Measurements from ENCODE around the gene SLC25A12.
"Not testable (repeated sequence)": the region's sequence is repeated elsewhere in the genome, so short reads cannot be mapped to it uniquely, and the experiment has no call there.

Gene SLC25A12

GRCh38 chr2:171893824-171894611, at the start of gene SLC25A12:
TSS of gene SLC25A12 (minus strand) at chr2:171894244. CDS start at chr2:171894214, 30 bp downstream.
- DNase-seq (ENCODE audit: low read depth, low spot score), result peak; percentile 93

GRCh38 chr2:171941316-171941699, 47.3 kb upstream of the SLC25A12 start:
- DNase-seq (ENCODE audit: low read depth, low spot score), result no peak

- DNase-seq (ENCODE audit: low read depth, low spot score), result no peak
Observed at GRCh38 chr2:171939743-171940071, 45.7 kb upstream of the SLC25A12 start.

GRCh38 chr2:171939058-171939742, 45.2 kb upstream of the SLC25A12 start:
- DNase-seq (ENCODE audit: low read depth, low spot score), result no peak

GRCh38 chr2:171930385-171930784, 36.3 kb upstream of the SLC25A12 start:
- no peak for DNase-seq (ENCODE audit: low read depth, low spot score)

GRCh38 chr2:171924170-171924942, 30.3 kb upstream of the SLC25A12 start:
- DNase-seq (ENCODE audit: low read depth, low spot score), result no peak

- DNase-seq (ENCODE audit: low read depth, low spot score), result peak; percentile 44
Observed at GRCh38 chr2:171923206-171923605, 29.2 kb upstream of the SLC25A12 start.

GRCh38 chr2:171922230-171923022, 28.4 kb upstream of the SLC25A12 start, which contains the start of gene HAT1:
TSS of gene HAT1 (plus strand) at chr2:171922461. CDS start at chr2:171922501, 40 bp downstream.
- DNase-seq (ENCODE audit: low read depth, low spot score), result peak; percentile 99

GRCh38 chr2:171921970-171922229, 27.9 kb upstream of the SLC25A12 start:
- no peak for DNase-seq (ENCODE audit: low read depth, low spot score)

- no peak for DNase-seq (ENCODE audit: low read depth, low spot score)
Observed at GRCh38 chr2:171919453-171919852, 25.4 kb upstream of the SLC25A12 start.

- no peak for DNase-seq (ENCODE audit: low read depth, low spot score)
Observed at GRCh38 chr2:171913517-171913916, 19.5 kb upstream of the SLC25A12 start.

- no peak for DNase-seq (ENCODE audit: low read depth, low spot score)
Observed at GRCh38 chr2:171910494-171910893, 16.4 kb upstream of the SLC25A12 start.

- DNase-seq (ENCODE audit: low read depth, low spot score), result no peak
Observed at GRCh38 chr2:171909266-171909665, 15.2 kb upstream of the SLC25A12 start.

GRCh38 chr2:171908235-171908634, 14.2 kb upstream of the SLC25A12 start:
- no peak for DNase-seq (ENCODE audit: low read depth, low spot score)

- DNase-seq (ENCODE audit: low read depth, low spot score), result no peak
Observed at GRCh38 chr2:171902840-171903420, 8.9 kb upstream of the SLC25A12 start.

- not testable (repeated sequence) for DNase-seq (ENCODE audit: low read depth, low spot score)
Observed at GRCh38 chr2:171899623-171900282, 5.7 kb upstream of the SLC25A12 start.

GRCh38 chr2:171895786-171896185, 1.7 kb upstream of the SLC25A12 start:
- peak; percentile 45 for DNase-seq (ENCODE audit: low read depth, low spot score)

GRCh38 chr2:171894612-171894947, 536 bp upstream of the SLC25A12 start:
- DNase-seq (ENCODE audit: low read depth, low spot score), result no peak

- DNase-seq (ENCODE audit: low read depth, low spot score), result no peak
Observed at GRCh38 chr2:171893196-171893823, 734 bp downstream of the SLC25A12 start.

- peak; percentile 36 for DNase-seq (ENCODE audit: low read depth, low spot score)
Observed at GRCh38 chr2:171889808-171890207, 4.2 kb downstream of the SLC25A12 start.

All from astrocyte of the hippocampus (primary cell).